HepG2 (cell line): Measurements from ENCODE around the gene KCNA3. TPM values are rescaled to one million over a fixed set of nuclear protein-coding genes. Genes with fewer than 3 reads are reported as not detected.

Experiments used
- ATF7 ChIP-seq, 2 experiments: fragments of 450-650 bp in 1 of 2; sonication (generic) in 1 of 2; formaldehyde crosslinking in 1 of 2; IDR thresholded peaks; 2 replicates each; pipeline versions ENCODE4 v1.4.0 to v1.6.1; 2016 to 2020; ENCODE audit warnings: antibody characterized with exemption in 1 of 2, mild to moderate bottlenecking in 1 of 2, missing genetic modification reagents in 1 of 2
- BRCA1 ChIP-seq: sonication (generic); formaldehyde crosslinking; IDR thresholded peaks from 2 replicates; pipeline ENCODE4 v1.4.0; 2020; ENCODE audit warnings: missing genetic modification reagents
- DR1 ChIP-seq: sonication (generic); formaldehyde crosslinking; IDR thresholded peaks from 2 replicates; pipeline ENCODE4 v1.8.0; 2021; ENCODE audit warnings: mild to moderate bottlenecking, missing genetic modification reagents, inconsistent platforms
- POLR2AphosphoS2 ChIP-seq: IDR thresholded peaks from 2 replicates; pipeline ENCODE4 v1.6.1; 2011; ENCODE audit warnings: low read depth, low read length, improper control_type of control experiment
- ZNF558 ChIP-seq: sonication (generic); formaldehyde crosslinking; IDR thresholded peaks from 2 replicates; pipeline ENCODE4 v1.9.0; 2022; ENCODE audit warnings: mild to moderate bottlenecking, missing genetic modification reagents, borderline replicate concordance
- polyA plus RNA-seq, 8 experiments: library from polyadenylated mRNA; depleted of rRNA in 3 of 8; stranded (reverse) in 7 of 8; unstranded in 1 of 8; fragments of >200 nt; fragmentation: Illumina TruSeq in 4 of 8; extraction: Trizol in 4 of 8; gene quantifications; 2 replicates each; pipeline versions ENCODE4 v1.2.1 to v1.2.3, GENCODE V29; 2011 to 2016; ENCODE audit warnings: low read depth in 4 of 8, missing spikeins in 1 of 8, mixed read lengths in 1 of 8; ENCODE audit not compliant: insufficient read depth in 1 of 8
- total RNA-seq, 5 experiments: library from RNA; depleted of rRNA; stranded (reverse); fragments of >200 nt; fragmentation: Illumina TruSeq; extraction: Trizol; gene quantifications; 2 replicates each; pipeline ENCODE4 v1.2.3, GENCODE V29; 2016; ENCODE audit warnings: low read depth in 1 of 5
- TF ChIP-seq, protein P1 (sequence below): sonication (generic); formaldehyde crosslinking; IDR thresholded peaks from 2 replicates; pipeline ENCODE4 v1.4.0; 2020; ENCODE audit warnings: missing genetic modification reagents
- TF ChIP-seq, protein P2 (sequence below): sonication (generic); formaldehyde crosslinking; IDR thresholded peaks from 2 replicates; pipeline ENCODE4 v1.4.0; 2020; ENCODE audit warnings: missing genetic modification reagents
- TF ChIP-seq, protein P3 (sequence below): sonication (generic); formaldehyde crosslinking; IDR thresholded peaks from 2 replicates; pipeline ENCODE4 v1.4.0; 2020; ENCODE audit warnings: mild to moderate bottlenecking, low read depth, missing genetic modification reagents
- TF ChIP-seq, protein P4 (sequence below): sonication (generic); formaldehyde crosslinking; IDR thresholded peaks from 2 replicates; pipeline ENCODE4 v1.4.0; 2020; ENCODE audit warnings: low read depth, mild to moderate bottlenecking, missing genetic modification reagents
- TF ChIP-seq, protein P5 (sequence below): sonication (generic); formaldehyde crosslinking; IDR thresholded peaks from 2 replicates; pipeline ENCODE4 v1.4.0; 2020; ENCODE audit warnings: missing genetic modification reagents, borderline replicate concordance

The KCNA3 gene
- total and polyA plus RNA-seq, 2 of the 13 experiments (the other 11 are each of a cell fraction or from before 2014, with no cell fraction given): not detected

DNA sequence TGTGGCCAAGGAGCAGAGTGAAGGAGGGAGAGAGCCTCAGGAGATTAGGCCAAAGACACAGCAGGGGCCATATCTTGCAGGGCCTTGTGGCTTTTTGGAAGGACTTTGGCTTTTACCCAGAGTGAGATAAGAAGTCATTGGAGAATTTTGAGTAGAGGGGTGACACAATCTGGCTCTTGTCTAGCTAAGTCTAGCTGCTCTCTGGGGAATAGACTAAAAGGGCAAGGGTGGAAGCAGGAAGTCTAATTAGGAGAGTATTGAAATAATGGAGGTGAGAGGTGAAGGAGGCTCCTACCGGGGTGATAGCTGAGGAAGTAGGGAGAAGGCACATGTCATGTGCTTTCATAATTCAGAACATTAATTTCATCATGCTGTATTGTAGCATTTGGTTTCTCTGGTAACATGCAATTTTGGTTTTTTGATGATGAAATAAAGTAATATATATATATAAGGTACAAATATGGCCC, 34.3 kb upstream of the KCNA3 start (continued):
- TF ChIP-seq, protein P1, sequence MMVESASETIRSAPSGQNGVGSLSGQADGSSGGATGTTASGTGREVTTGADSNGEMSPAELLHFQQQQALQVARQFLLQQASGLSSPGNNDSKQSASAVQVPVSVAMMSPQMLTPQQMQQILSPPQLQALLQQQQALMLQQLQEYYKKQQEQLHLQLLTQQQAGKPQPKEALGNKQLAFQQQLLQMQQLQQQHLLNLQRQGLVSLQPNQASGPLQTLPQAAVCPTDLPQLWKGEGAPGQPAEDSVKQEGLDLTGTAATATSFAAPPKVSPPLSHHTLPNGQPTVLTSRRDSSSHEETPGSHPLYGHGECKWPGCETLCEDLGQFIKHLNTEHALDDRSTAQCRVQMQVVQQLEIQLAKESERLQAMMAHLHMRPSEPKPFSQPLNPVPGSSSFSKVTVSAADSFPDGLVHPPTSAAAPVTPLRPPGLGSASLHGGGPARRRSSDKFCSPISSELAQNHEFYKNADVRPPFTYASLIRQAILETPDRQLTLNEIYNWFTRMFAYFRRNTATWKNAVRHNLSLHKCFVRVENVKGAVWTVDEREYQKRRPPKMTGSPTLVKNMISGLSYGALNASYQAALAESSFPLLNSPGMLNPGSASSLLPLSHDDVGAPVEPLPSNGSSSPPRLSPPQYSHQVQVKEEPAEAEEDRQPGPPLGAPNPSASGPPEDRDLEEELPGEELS (CRISPR knock-in tag): no peak
- TF ChIP-seq, protein P2, sequence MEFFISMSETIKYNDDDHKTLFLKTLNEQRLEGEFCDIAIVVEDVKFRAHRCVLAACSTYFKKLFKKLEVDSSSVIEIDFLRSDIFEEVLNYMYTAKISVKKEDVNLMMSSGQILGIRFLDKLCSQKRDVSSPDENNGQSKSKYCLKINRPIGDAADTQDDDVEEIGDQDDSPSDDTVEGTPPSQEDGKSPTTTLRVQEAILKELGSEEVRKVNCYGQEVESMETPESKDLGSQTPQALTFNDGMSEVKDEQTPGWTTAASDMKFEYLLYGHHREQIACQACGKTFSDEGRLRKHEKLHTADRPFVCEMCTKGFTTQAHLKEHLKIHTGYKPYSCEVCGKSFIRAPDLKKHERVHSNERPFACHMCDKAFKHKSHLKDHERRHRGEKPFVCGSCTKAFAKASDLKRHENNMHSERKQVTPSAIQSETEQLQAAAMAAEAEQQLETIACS (CRISPR knock-in tag): no peak
- no peak for TF ChIP-seq DR1 (CRISPR knock-in tag)
- TF ChIP-seq, protein P3, sequence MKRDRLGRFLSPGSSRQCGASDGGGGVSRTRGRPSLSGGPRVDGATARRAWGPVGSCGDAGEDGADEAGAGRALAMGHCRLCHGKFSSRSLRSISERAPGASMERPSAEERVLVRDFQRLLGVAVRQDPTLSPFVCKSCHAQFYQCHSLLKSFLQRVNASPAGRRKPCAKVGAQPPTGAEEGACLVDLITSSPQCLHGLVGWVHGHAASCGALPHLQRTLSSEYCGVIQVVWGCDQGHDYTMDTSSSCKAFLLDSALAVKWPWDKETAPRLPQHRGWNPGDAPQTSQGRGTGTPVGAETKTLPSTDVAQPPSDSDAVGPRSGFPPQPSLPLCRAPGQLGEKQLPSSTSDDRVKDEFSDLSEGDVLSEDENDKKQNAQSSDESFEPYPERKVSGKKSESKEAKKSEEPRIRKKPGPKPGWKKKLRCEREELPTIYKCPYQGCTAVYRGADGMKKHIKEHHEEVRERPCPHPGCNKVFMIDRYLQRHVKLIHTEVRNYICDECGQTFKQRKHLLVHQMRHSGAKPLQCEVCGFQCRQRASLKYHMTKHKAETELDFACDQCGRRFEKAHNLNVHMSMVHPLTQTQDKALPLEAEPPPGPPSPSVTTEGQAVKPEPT: no peak
- no peak for TF ChIP-seq BRCA1 (CRISPR knock-in tag)
- TF ChIP-seq, protein P4, sequence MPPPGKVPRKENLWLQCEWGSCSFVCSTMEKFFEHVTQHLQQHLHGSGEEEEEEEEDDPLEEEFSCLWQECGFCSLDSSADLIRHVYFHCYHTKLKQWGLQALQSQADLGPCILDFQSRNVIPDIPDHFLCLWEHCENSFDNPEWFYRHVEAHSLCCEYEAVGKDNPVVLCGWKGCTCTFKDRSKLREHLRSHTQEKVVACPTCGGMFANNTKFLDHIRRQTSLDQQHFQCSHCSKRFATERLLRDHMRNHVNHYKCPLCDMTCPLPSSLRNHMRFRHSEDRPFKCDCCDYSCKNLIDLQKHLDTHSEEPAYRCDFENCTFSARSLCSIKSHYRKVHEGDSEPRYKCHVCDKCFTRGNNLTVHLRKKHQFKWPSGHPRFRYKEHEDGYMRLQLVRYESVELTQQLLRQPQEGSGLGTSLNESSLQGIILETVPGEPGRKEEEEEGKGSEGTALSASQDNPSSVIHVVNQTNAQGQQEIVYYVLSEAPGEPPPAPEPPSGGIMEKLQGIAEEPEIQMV (CRISPR knock-in tag): no peak
- TF ChIP-seq, protein P5, sequence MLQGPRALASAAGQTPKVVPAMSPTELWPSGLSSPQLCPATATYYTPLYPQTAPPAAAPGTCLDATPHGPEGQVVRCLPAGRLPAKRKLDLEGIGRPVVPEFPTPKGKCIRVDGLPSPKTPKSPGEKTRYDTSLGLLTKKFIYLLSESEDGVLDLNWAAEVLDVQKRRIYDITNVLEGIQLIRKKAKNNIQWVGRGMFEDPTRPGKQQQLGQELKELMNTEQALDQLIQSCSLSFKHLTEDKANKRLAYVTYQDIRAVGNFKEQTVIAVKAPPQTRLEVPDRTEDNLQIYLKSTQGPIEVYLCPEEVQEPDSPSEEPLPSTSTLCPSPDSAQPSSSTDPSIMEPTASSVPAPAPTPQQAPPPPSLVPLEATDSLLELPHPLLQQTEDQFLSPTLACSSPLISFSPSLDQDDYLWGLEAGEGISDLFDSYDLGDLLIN (CRISPR knock-in tag): no peak
- no peak for TF ChIP-seq ZNF558
- TF ChIP-seq ATF7 (IDR thresholded peaks at IDR 0.05): no peak
- no peak for TF ChIP-seq ATF7 (CRISPR knock-in tag; IDR thresholded peaks at IDR 0.05)
- no peak for TF ChIP-seq POLR2AphosphoS2
